Activated T-cell treated with anti-CD3 and anti-CD28 coated beads for 48 hours (primary cell): ENCODE results near the gene PABPN1L.

Experiments used
- DNase-seq: peaks from one replicate; pipeline ENCODE4 v3.0.0-alpha.2; 2020; ENCODE audit warnings: low read depth

PABPN1L gene

DNA sequence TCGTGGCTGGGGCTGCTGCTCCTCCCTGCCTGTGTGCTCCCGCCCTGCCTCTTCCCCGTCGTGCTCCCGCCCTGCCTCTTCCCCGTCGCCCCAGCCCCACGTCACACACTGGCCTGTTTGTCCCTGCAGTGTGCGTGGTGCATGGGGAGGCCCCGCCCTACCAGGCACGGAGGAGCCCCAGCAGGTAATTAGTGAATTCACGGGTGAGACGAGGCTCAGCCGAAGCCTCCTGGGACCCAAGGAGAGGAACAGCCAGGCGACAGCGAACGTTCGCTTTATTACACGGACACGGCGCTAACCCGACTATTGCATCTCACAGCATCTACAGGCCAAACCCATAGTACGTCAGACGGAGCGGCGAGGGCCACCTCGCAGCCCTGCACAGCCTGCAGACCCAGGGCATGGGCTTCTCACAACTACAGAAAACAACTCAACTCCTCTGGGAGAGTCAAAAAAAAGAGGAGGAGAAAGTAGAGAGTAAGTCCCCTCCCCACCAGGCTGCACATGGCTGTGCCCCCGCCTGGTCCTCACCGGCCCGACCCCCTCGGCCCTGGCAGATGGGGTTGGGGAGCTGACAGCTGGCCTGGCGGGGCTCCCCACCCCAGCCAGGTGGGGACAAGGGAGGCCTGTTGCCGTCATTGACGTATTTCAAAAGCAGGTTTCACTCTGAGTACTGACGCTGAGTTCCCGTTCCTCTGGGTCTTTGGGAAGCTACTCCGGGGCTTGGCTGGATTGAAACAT lies 4.3 kb upstream of the PABPN1L start:
- DNase-seq = no peak

DNA sequence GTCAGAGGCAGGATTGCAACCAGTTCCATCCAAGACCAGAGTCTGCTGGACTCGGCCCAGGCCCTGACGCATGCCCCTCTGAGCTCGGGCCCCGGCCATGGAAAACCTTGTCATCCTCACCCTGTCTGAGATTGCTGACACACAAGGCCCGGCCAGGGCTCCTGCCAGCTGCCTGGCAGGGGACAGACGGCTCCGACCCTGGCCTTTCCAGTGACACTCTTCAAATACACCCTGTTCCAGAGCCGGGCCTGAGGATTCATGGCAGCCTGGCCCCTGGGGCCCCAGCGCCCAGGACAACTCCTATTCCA lies 3.2 kb upstream of the PABPN1L start:
- DNase-seq = no peak

DNA sequence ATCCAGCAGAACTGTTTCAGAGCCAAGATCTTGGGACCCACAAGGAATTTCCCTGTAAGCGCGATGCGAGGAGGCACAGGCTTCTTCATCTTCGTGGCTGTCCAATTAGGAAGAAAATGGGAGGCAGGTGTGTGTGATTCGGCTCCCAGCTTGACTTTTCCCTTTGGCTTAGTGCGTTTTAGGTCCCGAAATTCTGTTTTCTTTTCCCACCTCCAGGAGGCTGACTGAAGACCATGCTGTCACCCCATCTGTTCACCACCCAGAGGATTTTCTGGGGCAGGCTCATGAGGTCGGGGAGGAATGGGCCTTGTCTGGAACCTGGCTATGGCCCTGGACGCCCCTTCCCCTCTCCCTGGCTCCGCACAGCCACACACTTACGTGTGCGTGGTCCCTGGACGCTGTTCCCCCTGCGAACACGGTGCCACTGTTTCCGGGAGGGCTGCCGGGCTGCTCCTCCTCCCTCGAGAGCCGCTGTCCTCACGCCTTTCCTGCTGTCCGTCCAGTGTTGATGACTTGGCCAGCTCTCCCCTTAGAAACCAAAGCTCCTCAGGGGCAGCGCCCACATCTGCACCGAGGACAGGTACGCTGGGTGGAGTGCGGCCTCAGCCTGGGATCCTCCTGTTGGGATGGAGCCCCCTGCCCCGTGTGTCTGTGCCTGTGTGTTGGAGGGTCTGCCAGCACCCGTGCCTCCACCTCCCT lies 2.7 kb upstream of the PABPN1L start:
- no peak for DNase-seq

- DNase-seq = no peak
Observed at GRCh38 chr16:88867581-88868246, 1.3 kb upstream of the PABPN1L start.

GRCh38 chr16:88865742-88866141 lies 718 bp downstream of the PABPN1L start:
- no peak for DNase-seq

DNA sequence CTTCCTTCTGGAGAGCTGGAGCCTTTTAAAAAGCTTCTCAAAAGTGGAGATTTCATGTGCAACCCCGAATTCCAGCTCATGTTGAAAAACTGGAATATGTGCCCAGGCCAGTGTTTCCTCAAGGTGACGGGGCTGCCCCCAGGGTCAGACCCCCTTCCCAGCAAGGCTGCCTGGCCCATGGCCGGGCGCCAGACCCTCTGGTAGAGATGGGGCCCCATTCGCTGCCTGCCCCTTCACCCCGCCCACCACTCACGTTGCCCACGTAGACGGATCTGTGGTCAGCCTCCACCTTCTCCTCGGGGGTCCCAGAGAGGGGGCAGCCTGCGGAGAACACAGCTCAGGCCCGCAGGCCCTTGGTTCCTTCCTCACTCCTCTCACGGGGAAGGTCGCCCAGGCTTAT lies 1.1 kb downstream of the PABPN1L start:
- DNase-seq = no peak

DNA sequence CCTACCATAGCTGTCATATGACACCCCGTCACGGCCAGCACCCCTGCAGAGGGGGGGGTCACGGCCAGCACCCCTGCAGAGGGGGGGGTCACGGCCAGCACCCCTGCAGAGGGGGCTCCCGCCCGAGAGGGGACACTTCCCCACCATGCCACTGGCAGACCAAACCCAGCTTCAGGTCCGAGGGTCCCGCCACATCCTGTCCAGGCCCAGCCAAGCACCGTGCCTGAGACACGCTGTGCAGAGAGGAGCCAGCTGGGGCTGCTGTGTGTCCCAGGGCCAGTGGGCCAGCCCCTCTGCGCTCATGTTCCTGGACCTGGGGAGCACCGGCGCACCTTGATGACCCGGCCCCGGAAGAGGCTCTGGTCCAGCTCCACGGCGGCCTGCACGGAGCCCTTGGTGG lies 1.9 kb downstream of the PABPN1L start:
- no peak for DNase-seq

DNA sequence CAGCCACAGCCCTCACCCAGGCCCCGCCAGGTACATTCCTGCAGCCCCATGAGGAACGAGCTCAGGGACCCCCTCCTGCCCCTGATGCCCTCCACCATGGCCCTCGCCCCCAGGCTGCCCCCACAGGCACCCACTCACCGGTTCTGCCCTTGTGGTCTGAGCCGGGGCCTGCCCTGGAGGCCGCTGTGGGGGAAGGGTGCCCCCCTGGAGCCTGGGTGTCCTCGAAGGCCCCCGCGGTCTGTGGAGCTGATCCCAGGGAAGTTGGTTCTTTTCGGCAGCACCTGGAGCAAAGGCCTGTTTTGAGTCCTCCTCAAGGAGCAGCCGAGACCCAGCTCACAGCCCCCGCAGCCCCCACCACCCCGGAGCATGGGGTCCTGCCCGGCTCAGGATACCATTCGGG lies 2.4 kb downstream of the PABPN1L start:
- DNase-seq = no peak

DNA sequence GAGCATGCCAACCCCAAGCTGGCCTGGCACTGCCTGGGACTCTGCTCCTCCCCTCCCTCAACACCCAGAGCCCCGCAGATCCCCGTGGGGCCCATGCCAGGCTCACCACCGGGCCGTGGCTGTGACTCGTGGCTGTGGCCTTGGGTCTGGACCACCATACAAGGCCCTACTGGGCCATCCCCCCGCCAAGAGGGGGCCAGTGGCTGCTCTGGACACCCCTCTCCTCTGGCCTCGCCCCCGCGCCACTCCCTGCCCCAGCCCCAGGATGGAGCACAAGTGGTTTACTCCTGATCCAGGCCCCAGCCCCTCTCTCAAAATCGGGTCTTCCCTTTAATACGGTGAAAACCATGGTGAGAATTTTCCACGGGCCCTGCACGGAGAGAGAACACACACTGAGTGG lies 3.0 kb downstream of the PABPN1L start:
- DNase-seq = no peak

GRCh38 chr16:88862968-88863367 lies 3.5 kb downstream of the PABPN1L start:
- DNase-seq = no peak

GRCh38 chr16:88861359-88861758 lies 5.1 kb downstream of the PABPN1L start:
- no peak for DNase-seq

GRCh38 chr16:88859381-88860091 lies 6.9 kb downstream of the PABPN1L start:
- no peak for DNase-seq

DNA sequence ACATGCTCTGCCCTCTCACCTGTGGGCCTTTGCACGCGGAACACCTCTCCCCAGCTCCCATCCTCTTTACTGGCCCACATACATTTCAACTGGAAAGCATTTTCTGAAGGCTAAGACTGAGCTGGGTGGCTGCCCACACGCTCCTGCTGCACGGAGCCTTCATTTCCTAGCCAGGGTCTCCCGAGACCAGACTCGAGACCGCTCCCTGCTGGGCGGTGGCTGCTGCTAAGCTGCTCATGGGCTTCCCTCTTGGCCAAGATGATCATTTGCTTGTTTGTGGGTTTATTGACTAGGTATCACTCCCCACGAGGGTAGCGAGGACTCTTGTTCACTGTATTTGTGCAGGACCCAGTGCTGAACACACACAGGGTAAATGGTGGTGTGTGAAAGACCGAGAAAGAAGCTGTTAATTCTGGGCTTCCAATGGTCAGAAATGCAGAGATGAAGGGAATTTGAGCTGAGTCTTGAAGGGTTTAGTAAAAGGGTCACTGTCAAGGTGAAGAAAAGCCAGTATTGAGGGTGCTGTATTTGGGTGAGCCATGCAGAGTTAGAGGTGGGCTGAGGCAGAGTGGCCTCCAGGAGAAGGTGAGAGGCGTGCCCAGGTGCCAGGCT lies 8.6 kb downstream of the PABPN1L start:
- DNase-seq = peak; percentile 69

DNA sequence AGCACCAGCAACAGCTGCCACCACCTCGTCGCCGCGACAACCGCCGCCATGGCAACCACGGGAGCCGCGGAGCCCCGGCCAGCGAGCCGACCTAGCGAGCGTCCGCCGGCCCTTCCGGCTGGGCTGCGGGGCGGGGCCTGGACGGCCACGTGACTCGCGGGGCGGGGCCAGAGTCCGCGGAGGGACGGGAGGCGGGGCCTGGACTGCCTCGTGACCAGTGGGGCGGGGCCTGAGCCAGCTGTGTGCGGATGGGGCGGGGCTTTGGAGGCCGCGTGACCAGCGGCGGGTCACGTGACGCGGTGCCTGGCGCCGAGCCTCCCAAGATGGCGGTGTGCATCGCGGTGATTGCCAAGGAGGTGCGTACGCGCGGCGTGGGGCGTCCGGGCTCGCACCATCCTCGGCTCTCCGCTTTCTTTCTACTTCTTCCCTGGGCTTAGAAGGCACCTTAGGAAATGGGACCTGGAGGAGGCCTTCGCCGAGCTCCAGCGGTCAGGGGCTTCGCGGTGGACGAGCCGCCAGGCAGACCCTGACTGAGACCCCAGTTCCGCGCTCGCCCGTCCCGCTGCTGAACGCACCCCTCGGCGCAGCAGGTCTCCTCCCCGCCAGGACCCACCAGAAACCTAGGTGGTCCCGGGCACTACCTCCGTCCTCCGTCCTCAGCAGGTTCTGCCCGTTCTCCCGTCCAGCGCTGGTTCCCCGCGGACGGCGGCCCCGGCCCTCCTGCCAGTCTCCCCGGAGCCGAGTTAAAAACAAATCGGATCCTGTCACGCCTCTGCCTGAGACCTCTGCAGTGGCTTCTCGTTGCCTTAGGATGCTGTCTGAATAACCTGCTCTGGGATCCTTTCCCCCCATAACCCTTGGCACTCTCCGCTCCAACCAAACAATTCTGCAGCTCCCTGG lies 9.4 kb downstream of the PABPN1L start, which contains the start of the genes GALNS and TRAPPC2L:
TSS of gene GALNS (minus strand) at position 120 of the 900 bp plus-strand sequence. CDS start at position 50, 70 bp downstream.
TSS of gene TRAPPC2L (plus strand) at position 300 of the 900 bp plus-strand sequence. CDS start at position 324, 24 bp downstream.
- DNase-seq = peak; percentile 100

DNA sequence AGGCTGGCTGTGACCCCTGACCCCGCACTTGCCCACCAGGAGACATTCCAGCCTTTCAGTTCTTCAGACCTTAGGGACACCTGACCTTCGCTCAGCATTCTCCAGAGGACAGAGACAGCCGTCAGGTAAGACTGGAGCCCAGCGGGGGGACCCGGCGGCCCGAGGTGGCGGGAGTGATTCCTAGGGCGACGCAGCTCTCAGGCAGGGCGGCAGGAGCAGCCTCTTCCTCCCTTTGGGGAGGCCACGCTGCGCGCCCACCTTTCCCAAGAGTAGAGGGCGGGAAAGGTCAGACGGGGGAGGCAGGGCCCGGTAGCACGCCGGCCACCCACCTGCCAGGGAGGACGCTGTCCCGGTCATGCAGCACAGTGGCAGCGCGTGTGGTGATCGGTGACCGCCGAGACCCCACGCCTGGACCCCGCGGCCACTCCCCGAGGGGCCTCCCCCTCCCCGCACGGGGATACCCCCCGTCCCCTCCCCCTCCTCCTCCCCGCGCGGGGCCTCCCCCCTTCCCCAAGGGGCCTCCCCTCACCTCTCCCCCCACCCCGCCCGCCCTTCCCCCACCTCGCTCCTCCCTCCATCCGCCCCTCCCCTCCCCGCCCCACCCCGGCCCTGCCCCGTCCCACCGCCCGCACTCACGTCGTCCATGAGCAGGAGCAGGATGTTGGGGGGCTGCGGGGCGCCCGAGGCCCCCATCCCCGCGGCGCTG lies 10.2 kb downstream of the PABPN1L start:
- DNase-seq = no peak

DNA sequence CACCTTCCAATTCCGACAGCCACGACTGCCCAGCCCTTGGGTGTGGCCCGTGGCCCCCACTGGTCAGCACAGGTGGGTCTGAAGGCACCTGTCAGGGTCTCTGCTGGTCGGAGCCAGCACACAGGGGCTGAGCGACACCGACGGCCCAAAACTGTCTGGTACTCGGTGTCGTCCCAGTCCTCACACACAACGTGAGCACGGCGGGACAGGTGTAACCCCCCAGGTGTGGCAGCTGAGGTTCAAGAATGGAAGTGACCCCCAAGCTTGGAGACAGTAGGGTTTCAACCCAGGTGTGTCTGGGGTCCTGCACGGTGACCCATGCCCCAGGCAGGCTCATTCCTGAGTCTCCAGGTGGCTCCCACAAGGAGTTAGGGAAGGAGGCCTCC lies 10.7 kb downstream of the PABPN1L start:
- DNase-seq = no peak

DNA sequence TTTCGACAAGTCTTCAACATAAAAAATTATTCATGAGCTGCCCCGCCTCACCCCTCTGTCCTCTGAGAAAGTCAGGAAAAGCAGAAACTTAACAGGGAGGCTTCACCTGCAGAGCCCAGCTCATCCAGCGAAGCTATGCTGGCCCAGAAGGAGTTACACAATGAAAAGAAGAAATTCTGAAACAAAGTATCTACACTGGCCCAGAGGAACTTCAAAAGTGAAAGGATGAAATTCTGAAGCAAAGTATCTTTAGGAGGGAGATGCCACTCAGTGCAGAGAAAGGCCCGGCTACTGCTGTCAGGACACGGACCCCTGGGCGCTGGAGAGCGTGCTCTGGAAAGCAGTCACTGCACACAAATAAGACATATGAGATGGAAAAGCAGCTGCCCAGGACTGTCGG lies 11.3 kb downstream of the PABPN1L start:
- DNase-seq = no peak

DNA sequence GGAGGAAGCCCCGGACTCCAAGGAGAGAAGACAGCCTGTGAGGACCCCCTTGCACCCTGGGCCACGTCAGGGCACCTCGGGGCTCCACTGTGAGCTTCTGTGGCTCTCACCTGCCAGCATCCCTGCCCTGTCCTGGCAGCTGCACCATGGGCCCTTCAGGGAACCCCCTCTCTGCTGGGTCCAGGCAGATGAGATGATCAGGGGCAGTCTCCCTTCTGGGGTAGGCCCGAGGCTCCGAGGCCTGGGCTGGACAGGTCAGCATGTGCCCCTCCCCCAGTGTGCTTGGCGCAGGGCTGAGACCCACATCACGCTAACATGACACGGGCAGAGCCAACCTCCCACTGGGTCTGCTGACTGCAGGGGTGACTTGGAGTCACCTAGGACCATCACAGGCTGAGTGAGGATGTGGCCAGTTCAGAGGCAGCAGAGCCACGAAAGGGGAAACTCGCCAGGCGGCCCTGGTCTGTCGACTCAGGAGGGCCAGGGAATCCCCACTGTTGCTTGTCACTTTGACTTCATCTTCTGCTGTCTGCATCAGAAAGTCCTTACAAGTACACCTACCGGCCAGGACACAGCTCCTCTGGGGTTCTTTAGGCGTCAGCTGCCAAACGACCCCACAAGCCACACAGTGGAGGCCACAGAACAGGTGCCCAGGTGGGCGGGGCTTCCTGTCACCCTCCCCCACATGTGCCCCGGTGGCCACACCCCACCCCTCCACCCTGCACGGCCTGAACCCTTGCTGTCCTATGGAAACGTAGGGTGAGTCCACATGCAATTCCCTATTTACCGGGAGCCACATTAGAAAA lies 12.0 kb downstream of the PABPN1L start:
- DNase-seq = no peak

DNA sequence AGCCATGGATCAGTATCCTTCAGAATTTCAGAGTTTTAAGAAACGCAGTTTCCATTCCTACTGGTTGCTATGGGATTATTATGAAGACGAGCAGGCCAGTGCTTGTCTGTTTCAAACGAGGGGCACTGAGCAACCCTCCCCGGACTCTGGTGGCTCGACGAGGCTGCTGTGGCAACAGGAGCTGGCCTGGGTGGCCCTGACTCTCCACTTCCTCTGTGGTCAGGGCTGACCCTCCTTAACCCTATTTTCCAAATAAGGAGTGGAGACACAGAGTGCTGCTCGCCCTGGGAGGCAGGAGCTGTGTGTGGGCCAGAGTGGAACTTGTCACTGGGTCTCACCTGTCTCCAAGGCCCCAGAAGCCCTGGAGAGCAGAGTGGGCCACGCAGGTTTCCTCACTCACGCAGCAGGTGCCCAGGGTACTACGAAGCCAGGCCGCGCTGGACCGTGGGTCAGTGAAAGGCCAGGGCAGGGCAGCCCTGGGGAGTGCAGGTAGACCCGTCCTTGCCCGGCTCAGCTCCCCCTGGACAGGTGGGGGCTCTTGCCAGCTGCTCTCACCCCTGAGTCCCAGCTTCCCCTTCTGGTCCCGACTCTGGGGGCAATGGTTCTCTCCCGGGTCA lies 13.0 kb downstream of the PABPN1L start:
- no peak for DNase-seq
